Measurements from ENCODE around the gene PERM1. TPM values are rescaled to one million over a fixed set of nuclear protein-coding genes. Genes with fewer than 3 reads are reported as not detected.

Gene PERM1
- total RNA-seq, 1 donor from 2014 or later, result not detected

GRCh38 chr1:935751-936231 is 46.1 kb downstream of the PERM1 start:
- Mint-ChIP-seq H3K4me1 (ENCODE audit: low read depth) (peaks cover 19% of the 10 kb centered on the region), H3K36me3 (ENCODE audit: insufficient read depth) (no peaks in the 10 kb centered on the region), H3K9me3 (ENCODE audit: low read depth) (no peaks in the 10 kb centered on the region), H3K4me3 (ENCODE audit: low read depth) (no peak overlapping the region), H3K27me3 (peaks cover 38% of the 10 kb centered on the region), H3K27ac (no peak overlapping the region)
- TF ChIP-seq CTCF (IDR thresholded peaks at IDR 0.05; ENCODE audit: unreplicated experiment), result no peak
- no peak for DNase-seq (ENCODE audit: low spot score, unreplicated experiment)

- Mint-ChIP-seq H3K4me1 (ENCODE audit: low read depth) (peaks cover 19% of the 10 kb centered on the region), H3K9me3 (ENCODE audit: low read depth) (no peaks in the 10 kb centered on the region), H3K36me3 (ENCODE audit: insufficient read depth) (no peaks in the 10 kb centered on the region), H3K27ac (peak overlapping the region; percentile 9), H3K4me3 (ENCODE audit: low read depth) (no peak overlapping the region), H3K27me3 (peaks cover 41% of the 10 kb centered on the region)
- no peak for TF ChIP-seq CTCF (IDR thresholded peaks at IDR 0.05; ENCODE audit: unreplicated experiment)
- no peak for DNase-seq (ENCODE audit: low spot score, unreplicated experiment)
These were observed 46.7 kb downstream of the PERM1 start for GRCh38 chr1:934991-935750.

GRCh38 chr1:933603-933940 is 48.3 kb downstream of the PERM1 start:
- Mint-ChIP-seq H3K27ac (no peak overlapping the region), H3K27me3 (peaks cover 47% of the 10 kb centered on the region)
- DNase-seq (ENCODE audit: low spot score, unreplicated experiment), result no peak

GRCh38 chr1:932776-933602 is 48.9 kb downstream of the PERM1 start:
- H3K4me1 Mint-ChIP-seq (ENCODE audit: low read depth), result peaks cover 11% of the 10 kb centered on the region

More at GRCh38 chr1:933603-933940, 48.3 kb downstream of the PERM1 start:
- H3K4me1 Mint-ChIP-seq (ENCODE audit: low read depth), result peaks cover 16% of the 10 kb centered on the region
- no peaks in the 10 kb centered on the region for H3K9me3 Mint-ChIP-seq (ENCODE audit: low read depth)
- TF ChIP-seq CTCF (IDR thresholded peaks at IDR 0.05; ENCODE audit: unreplicated experiment), result no peak
- H3K4me3 Mint-ChIP-seq (ENCODE audit: low read depth), result no peak overlapping the region
- no peaks in the 10 kb centered on the region for H3K36me3 Mint-ChIP-seq (ENCODE audit: insufficient read depth)

More at GRCh38 chr1:932776-933602, 48.9 kb downstream of the PERM1 start:
- H3K36me3 Mint-ChIP-seq (ENCODE audit: insufficient read depth), result no peaks in the 10 kb centered on the region
- DNase-seq (ENCODE audit: low spot score, unreplicated experiment), result no peak
- H3K9me3 Mint-ChIP-seq (ENCODE audit: low read depth), result no peaks in the 10 kb centered on the region
- H3K4me3 Mint-ChIP-seq (ENCODE audit: low read depth), result no peak overlapping the region
- TF ChIP-seq CTCF (IDR thresholded peaks at IDR 0.05; ENCODE audit: unreplicated experiment), result no peak
- peaks cover 50% of the 10 kb centered on the region for H3K27me3 Mint-ChIP-seq
- H3K27ac Mint-ChIP-seq, result no peak overlapping the region
